C4-2B (cell line): ENCODE measurements around the gene OXLD1.

Experiments used
- ZFX ChIP-seq: fragments of 450-650 bp; IDR thresholded peaks from 2 replicates; pipeline ENCODE4 v1.6.1; 2017
- TF ChIP-seq, protein P1 (sequence below): fragments of 450-650 bp; conservative IDR thresholded peaks from 2 replicates; pipeline ENCODE4 v1.5.1; 2017; ENCODE audit warnings: mild to moderate bottlenecking

DNA sequence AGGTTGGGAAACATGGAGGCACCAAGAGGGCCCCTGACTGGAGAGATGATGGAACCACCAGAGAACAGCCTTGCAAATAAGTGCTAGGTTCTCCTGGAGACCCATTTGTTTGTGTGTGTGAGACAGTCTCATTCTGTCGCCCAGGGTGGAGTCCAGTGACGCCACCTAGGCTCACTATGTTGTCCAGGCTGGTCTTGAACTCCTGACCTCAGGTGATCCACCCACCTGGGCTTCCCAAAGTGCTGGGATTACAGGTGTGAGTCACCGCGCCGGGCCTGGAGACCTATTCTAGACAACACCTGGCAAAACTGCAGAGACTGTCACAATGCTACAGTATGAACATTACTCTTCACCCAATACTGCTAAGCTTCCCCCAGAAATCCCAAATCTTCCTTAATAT, 31.0 kb downstream of the OXLD1 start:
- TF ChIP-seq, protein P1, sequence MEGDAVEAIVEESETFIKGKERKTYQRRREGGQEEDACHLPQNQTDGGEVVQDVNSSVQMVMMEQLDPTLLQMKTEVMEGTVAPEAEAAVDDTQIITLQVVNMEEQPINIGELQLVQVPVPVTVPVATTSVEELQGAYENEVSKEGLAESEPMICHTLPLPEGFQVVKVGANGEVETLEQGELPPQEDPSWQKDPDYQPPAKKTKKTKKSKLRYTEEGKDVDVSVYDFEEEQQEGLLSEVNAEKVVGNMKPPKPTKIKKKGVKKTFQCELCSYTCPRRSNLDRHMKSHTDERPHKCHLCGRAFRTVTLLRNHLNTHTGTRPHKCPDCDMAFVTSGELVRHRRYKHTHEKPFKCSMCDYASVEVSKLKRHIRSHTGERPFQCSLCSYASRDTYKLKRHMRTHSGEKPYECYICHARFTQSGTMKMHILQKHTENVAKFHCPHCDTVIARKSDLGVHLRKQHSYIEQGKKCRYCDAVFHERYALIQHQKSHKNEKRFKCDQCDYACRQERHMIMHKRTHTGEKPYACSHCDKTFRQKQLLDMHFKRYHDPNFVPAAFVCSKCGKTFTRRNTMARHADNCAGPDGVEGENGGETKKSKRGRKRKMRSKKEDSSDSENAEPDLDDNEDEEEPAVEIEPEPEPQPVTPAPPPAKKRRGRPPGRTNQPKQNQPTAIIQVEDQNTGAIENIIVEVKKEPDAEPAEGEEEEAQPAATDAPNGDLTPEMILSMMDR = no peak
- TF ChIP-seq ZFX = no peak
